Activated CD4-positive, alpha-beta T cell treated with anti-CD3 and anti-CD28 coated beads, Interleukin-2, Interleukin-4, amounts not matched to agents 100 ng/mL and 50 ng/mL, durations not matched to agents 16 hours and 8 hours (primary cell): ENCODE measurements around the gene GLB1L.
"Not testable (repeated sequence)": the region's sequence is repeated elsewhere in the genome, so short reads cannot be mapped to it uniquely, and the experiment has no call there.

Experiments used
- DNase-seq: peaks from one replicate; pipeline ENCODE4 v3.0.0-alpha.2; 2020; ENCODE audit warnings: low spot score

Gene GLB1L

GRCh38 chr2:219245148-219245898 is at the start of gene GLB1L, which contains the start of gene STK16:
Gene GLB1L, minus strand, starts transcription at chr2:219245444. Its CDS starts 1,871 bp downstream, at chr2:219243573.
Gene STK16, plus strand, starts transcription at chr2:219245479. Its CDS starts 521 bp downstream, at chr2:219246000.
- peak; percentile 92 for DNase-seq

- DNase-seq, result peak; percentile 92
Observed at GRCh38 chr2:219294356-219295351, 49.4 kb upstream of the GLB1L start.

- no peak for DNase-seq
Observed at GRCh38 chr2:219293736-219294231, 48.5 kb upstream of the GLB1L start.

GRCh38 chr2:219292616-219293015 is 47.4 kb upstream of the GLB1L start:
- DNase-seq, result no peak

GRCh38 chr2:219291910-219292490 is 46.8 kb upstream of the GLB1L start:
- DNase-seq, result no peak

GRCh38 chr2:219291394-219291793 is 46.1 kb upstream of the GLB1L start:
- DNase-seq, result no peak

- no peak for DNase-seq
Observed at GRCh38 chr2:219290381-219291171, 45.3 kb upstream of the GLB1L start.

GRCh38 chr2:219289537-219290361 is 44.5 kb upstream of the GLB1L start:
- no peak for DNase-seq

- no peak for DNase-seq
Observed at GRCh38 chr2:219289195-219289536, 43.9 kb upstream of the GLB1L start.

GRCh38 chr2:219287580-219288265 is 42.5 kb upstream of the GLB1L start:
- DNase-seq, result no peak

GRCh38 chr2:219287116-219287440 is 41.8 kb upstream of the GLB1L start:
- DNase-seq, result not testable (repeated sequence)

GRCh38 chr2:219286436-219287115 is 41.3 kb upstream of the GLB1L start:
- no peak for DNase-seq

GRCh38 chr2:219285894-219286425 is 40.7 kb upstream of the GLB1L start:
- no peak for DNase-seq

GRCh38 chr2:219285373-219285735 is 40.1 kb upstream of the GLB1L start:
- no peak for DNase-seq

GRCh38 chr2:219284501-219285372 is 39.5 kb upstream of the GLB1L start:
- DNase-seq, result no peak

GRCh38 chr2:219282943-219283581 is 37.8 kb upstream of the GLB1L start:
- DNase-seq, result no peak

GRCh38 chr2:219282375-219282774 is 37.1 kb upstream of the GLB1L start:
- DNase-seq, result no peak

- no peak for DNase-seq
Observed at GRCh38 chr2:219281588-219281987, 36.3 kb upstream of the GLB1L start.
